CD4-positive, alpha-beta T cell (primary cell): Measurements from ENCODE around the gene ZNF438. TPM values are rescaled to one million over a fixed set of nuclear protein-coding genes. Genes with fewer than 3 reads are reported as not detected.

Experiments used
- ATAC-seq: fragments of 200-7000 bp; cut with Tn5 transposase; one replicate; pipeline ENCODE4 v1.10.0; 2022; ENCODE audit warnings: mild to moderate bottlenecking; ENCODE audit not compliant: poor library complexity
- CTCF ChIA-PET: fragments of 350-600 bp; sonication (Branson Sonifier 250); formaldehyde crosslinking; loops from one replicate; lab custom pipeline; 2021; ENCODE audit warnings: antibody characterized with exemption, inconsistent platforms; lab: Charles Lee
- POLR2A ChIA-PET: fragments of 350-600 bp; sonication (Branson Sonifier 250); formaldehyde crosslinking; loops from one replicate; lab custom pipeline; 2021; ENCODE audit warnings: antibody characterized with exemption, inconsistent platforms; lab: Charles Lee
- DNase-seq, 14 experiments: peaks; one replicate each; pipeline ENCODE4 v3.0.0-alpha.2; 2013 to 2020; ENCODE audit warnings: mixed read lengths in 2 of 14
- H3K27ac ChIP-seq, 2 donors: one replicate each; pipeline versions ENCODE4 v1.5.1 to v1.7.0; 2013; ENCODE audit warnings: low read length in 2 of 2, low read depth in 1 of 2, mild to moderate bottlenecking in 1 of 2
- H3K27me3 ChIP-seq, 2 experiments: 1 replicate in 1 of 2; 2 replicates in 1 of 2; pipeline versions ENCODE4 v1.6.1 to v1.7.0; 2013; ENCODE audit warnings: low read length in 2 of 2, control low read depth in 1 of 2, mild to moderate bottlenecking in 1 of 2, moderate library complexity in 1 of 2; ENCODE audit not compliant: insufficient read depth in 2 of 2, control insufficient read depth in 1 of 2
- H3K36me3 ChIP-seq: one replicate; pipeline ENCODE4 v1.6.1; 2013; ENCODE audit warnings: low read length, control low read depth; ENCODE audit not compliant: insufficient read depth
- H3K4me1 ChIP-seq: one replicate; pipeline ENCODE4 v1.6.1; 2013; ENCODE audit warnings: low read length, control low read depth; ENCODE audit not compliant: insufficient read depth
- H3K4me3 ChIP-seq: one replicate; pipeline ENCODE4 v1.5.1; 2013; ENCODE audit warnings: mild to moderate bottlenecking, low read length, moderate library complexity
- H3K9me3 ChIP-seq, 2 experiments: 1 replicate in 1 of 2; 2 replicates in 1 of 2; pipeline versions ENCODE4 v1.6.1 to v1.7.0; 2013; ENCODE audit warnings: low read length in 2 of 2, mild to moderate bottlenecking in 2 of 2, control low read depth in 1 of 2, moderate library complexity in 1 of 2; ENCODE audit not compliant: control insufficient read depth in 1 of 2, insufficient read depth in 1 of 2
- H3K27ac Mint-ChIP-seq: one replicate; pipeline ENCODE4 v1.8.0; 2020; ENCODE audit warnings: mixed read lengths
- H3K27me3 Mint-ChIP-seq: one replicate; pipeline ENCODE4 v1.8.0; 2021; ENCODE audit warnings: mixed read lengths
- H3K36me3 Mint-ChIP-seq: one replicate; pipeline ENCODE4 v1.8.0; 2021; ENCODE audit warnings: low read depth, mixed read lengths
- H3K4me1 Mint-ChIP-seq: one replicate; pipeline ENCODE4 v1.8.0; 2021; ENCODE audit warnings: low read depth, mixed read lengths
- H3K4me3 Mint-ChIP-seq: one replicate; pipeline ENCODE4 v1.8.0; 2020; ENCODE audit warnings: mild to moderate bottlenecking, mixed read lengths
- H3K9me3 Mint-ChIP-seq: one replicate; pipeline ENCODE4 v1.8.0; 2020; ENCODE audit warnings: mixed read lengths
- intact Hi-C, 2 experiments: fragments of 100-400 bp; cut with DNase I in 1 of 2; cut with micrococcal nuclease in 1 of 2; formaldehyde crosslinking; loops; one replicate each; pipeline versions ENCODE4 v1.15.1 to v1.9.0; 2023 to 2025; cut with DNase I, micrococcal nuclease
- total RNA-seq, 174 experiments: library from RNA in 2 of 174; stranded (reverse) in 2 of 174; gene quantifications; one replicate each; pipeline ENCODE4 v1.2.3 and lab custom pipeline; 2021 to 2026
- TF ChIP-seq, protein P1 (sequence below): fragments of 200-600 bp; IDR thresholded peaks from one replicate; pipeline ENCODE4 v1.8.0; 2022; ENCODE audit warnings: antibody characterized with exemption, mild to moderate bottlenecking

The ZNF438 gene
- total RNA-seq, 2 experiments from 2014 or later, result 1.9 to 2.0 TPM

GRCh38 chr10:31004611-31005193 lies 27.0 kb downstream of the ZNF438 start:
- Histone ChIP-seq H3K4me1 (peaks cover 3% of the 10 kb centered on the region), H3K27me3 (no peaks in the 10 kb centered on the region), H3K27ac (no peak overlapping the region), H3K9me3 (no peaks in the 10 kb centered on the region), H3K4me3 (no peak overlapping the region), H3K36me3 (no peaks in the 10 kb centered on the region)
- no peak for ATAC-seq
- ChIA-PET POLR2A (no interaction called here), CTCF (no interaction called here)
- no peaks in the 10 kb centered on the region for H3K9me3 Mint-ChIP-seq
- TF ChIP-seq, protein P1, sequence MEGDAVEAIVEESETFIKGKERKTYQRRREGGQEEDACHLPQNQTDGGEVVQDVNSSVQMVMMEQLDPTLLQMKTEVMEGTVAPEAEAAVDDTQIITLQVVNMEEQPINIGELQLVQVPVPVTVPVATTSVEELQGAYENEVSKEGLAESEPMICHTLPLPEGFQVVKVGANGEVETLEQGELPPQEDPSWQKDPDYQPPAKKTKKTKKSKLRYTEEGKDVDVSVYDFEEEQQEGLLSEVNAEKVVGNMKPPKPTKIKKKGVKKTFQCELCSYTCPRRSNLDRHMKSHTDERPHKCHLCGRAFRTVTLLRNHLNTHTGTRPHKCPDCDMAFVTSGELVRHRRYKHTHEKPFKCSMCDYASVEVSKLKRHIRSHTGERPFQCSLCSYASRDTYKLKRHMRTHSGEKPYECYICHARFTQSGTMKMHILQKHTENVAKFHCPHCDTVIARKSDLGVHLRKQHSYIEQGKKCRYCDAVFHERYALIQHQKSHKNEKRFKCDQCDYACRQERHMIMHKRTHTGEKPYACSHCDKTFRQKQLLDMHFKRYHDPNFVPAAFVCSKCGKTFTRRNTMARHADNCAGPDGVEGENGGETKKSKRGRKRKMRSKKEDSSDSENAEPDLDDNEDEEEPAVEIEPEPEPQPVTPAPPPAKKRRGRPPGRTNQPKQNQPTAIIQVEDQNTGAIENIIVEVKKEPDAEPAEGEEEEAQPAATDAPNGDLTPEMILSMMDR, result no peak
- H3K27me3 Mint-ChIP-seq, result no peaks in the 10 kb centered on the region
- intact Hi-C loops, result no loop called here
- H3K4me1 Mint-ChIP-seq, result peaks cover 30% of the 10 kb centered on the region
- H3K27ac Mint-ChIP-seq, result no peak overlapping the region
- peak in 2 of 14 experiments; percentile 10 to 30 for DNase-seq
- no peaks in the 10 kb centered on the region for H3K36me3 Mint-ChIP-seq
- no peak overlapping the region for H3K4me3 Mint-ChIP-seq

DNA sequence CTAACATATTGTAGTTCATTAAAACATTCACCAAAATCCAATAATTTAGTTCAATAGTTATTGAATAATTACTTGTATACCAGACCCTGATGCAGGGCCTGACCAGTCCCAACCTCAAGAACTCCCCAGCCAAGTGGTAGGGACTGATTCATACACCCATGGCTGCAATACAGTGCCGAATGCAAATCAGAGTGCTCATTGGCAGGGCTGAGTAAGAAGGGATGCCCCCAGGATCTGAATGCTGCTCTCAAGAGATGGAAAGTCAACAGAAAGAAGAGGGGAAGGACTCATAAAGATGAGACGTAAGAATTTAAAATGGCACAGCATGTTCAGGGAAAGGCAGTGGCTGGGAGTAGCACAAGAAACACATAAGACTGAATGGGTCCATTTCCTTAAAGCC lies 29.9 kb downstream of the ZNF438 start:
- no peak overlapping the region for H3K27ac Mint-ChIP-seq
- H3K4me1 ChIP-seq, result peaks cover 7% of the 10 kb centered on the region
- DNase-seq (peak in 2 of 14 experiments; percentile 24 to 42), ATAC-seq (no peak)
- H3K27me3 Mint-ChIP-seq, result no peaks in the 10 kb centered on the region
- no peaks in the 10 kb centered on the region for H3K9me3 ChIP-seq
- ChIA-PET POLR2A (interaction anchor here (0.9 kb wide), 1 partner anchor 35 kb away, joined by 3 read pairs; no protein-coding TSS in a partner anchor), CTCF (no interaction called here)
- intact Hi-C loops, result no loop called here
- no peak overlapping the region for H3K4me3 ChIP-seq
- no peaks in the 10 kb centered on the region for H3K9me3 Mint-ChIP-seq
- H3K27ac ChIP-seq, result no peak overlapping the region
- TF ChIP-seq, protein P1, result no peak
- H3K36me3 ChIP-seq, result no peaks in the 10 kb centered on the region
- H3K27me3 ChIP-seq, result no peaks in the 10 kb centered on the region
- peaks cover 52% of the 10 kb centered on the region for H3K4me1 Mint-ChIP-seq
- no peaks in the 10 kb centered on the region for H3K36me3 Mint-ChIP-seq
- H3K4me3 Mint-ChIP-seq, result no peak overlapping the region

- Histone ChIP-seq H3K36me3 (no peaks in the 10 kb centered on the region), H3K27ac (no peak overlapping the region), H3K4me1 (peaks cover 7% of the 10 kb centered on the region), H3K4me3 (no peak overlapping the region), H3K27me3 (no peaks in the 10 kb centered on the region), H3K9me3 (no peaks in the 10 kb centered on the region)
- H3K4me3 Mint-ChIP-seq, result no peak overlapping the region
- H3K9me3 Mint-ChIP-seq, result no peaks in the 10 kb centered on the region
- no peaks in the 10 kb centered on the region for H3K36me3 Mint-ChIP-seq
- TF ChIP-seq, protein P1, result no peak
- POLR2A ChIA-PET, result interaction anchor here (0.9 kb wide), 1 partner anchor 35 kb away, joined by 3 read pairs; no protein-coding TSS in a partner anchor
- intact Hi-C loops, result no loop called here
- no peak for ATAC-seq
- H3K4me1 Mint-ChIP-seq, result peaks cover 58% of the 10 kb centered on the region
- DNase-seq, result peak in 2 of 14 experiments; percentile 34 to 45
- H3K27me3 Mint-ChIP-seq, result no peaks in the 10 kb centered on the region
- CTCF ChIA-PET, result no interaction called here
- H3K27ac Mint-ChIP-seq, result no peak overlapping the region
Observed at GRCh38 chr10:31000867-31001266, 30.8 kb downstream of the ZNF438 start.
